HG03460 (cell line): Measurements from ENCODE around the gene SUOX.
A peak's percentile ranks its signal among the peaks of the same experiment; 100 is the strongest.
"Not testable (repeated sequence)": the region's sequence is repeated elsewhere in the genome, so short reads cannot be mapped to it uniquely, and the experiment has no call there.

Experiments
- ATAC-seq: cut with Tn5 transposase; IDR thresholded peaks from one replicate; pipeline ENCODE4 v1.9.1; 2021; ENCODE audit not compliant: unreplicated experiment

The SUOX gene

DNA sequence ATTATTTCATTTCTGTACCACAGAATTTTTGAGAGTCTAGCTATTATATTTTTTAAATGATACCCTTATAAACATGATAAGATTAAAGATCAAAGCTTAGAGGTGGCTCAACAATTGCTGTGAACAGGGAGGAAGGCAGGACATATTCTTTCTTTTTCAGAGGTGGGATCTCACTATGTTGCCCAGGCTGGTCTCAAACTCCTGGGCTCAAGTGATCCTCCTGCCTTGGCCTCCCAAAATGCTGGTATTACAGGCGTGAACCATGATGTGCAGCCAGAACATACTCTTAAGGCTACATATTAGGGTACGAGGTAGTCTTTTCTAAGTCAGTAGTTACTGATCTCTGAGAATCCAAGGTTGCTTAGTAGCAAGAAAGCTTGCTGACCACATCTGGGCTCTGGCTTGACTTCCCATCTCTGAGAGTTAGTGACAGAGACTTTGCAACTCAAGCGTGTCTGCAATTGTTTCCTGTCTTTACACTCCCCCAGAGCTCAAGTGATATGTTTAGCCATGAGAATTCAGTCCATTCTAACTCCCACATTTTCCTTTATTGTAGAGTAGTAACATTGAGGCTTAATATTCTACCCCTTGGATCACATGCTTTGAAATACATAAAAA is 14.6 kb upstream of the SUOX start:
- peak; percentile 95 for ATAC-seq

- no peak for ATAC-seq
Measured at GRCh38 chr12:55983232-55983842, 13.7 kb upstream of the SUOX start.

DNA sequence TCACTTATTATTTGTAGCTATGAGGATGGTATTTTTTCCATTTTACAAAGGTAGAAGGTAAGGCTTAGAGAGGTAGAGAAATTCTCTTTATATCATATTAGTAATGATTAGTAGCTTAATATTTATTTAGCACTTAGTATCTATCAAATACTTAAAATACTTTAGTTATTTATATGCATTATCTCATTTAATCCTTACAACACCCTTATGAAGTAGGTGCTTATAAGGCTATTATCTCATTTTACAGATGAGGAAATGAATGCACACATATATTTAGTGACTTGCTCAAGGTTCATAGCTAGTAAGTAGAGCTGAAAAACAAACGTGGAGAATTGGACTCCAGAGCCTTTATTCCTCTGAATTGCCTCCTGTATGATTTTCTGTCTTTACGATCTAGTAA is 12.2 kb upstream of the SUOX start:
- ATAC-seq, result no peak

DNA sequence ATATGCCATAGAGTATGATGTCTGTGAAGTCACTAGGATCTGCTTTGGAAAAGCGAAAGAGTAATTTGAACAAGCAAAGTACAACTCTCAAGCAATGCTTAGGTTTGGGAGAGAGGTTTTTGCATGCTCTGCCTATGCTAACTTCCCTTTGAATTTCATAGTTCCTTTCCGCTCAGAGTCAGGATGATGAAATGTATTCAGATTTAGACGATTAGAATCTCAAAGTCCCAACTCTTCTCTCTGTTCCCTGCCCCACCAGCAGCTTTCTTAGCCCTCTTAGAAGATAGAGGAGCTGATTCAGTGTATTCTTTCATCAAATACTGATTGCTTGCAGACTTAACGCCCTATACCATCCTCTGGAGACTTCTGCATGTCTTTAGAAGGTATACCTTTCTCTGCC is 11.7 kb upstream of the SUOX start:
- ATAC-seq, result no peak

DNA sequence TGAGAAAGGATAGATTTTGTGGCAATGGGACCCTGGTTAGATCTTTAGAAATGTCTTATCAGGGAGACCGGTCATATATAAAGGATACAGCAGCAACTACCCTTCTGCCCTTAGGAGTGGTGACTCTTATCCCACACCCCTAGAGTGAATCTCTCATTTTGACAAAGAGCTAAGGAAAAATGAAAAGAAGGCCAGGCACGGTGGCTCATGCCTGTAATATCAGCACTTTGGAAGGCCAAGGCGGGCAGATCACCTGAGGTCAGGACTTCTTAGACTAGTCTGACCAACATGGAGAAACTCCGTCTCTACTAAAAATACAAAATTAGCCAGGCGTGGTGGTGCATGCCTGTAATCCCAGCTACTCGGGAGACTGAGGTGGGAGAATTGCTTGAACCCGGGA is 11.1 kb upstream of the SUOX start:
- ATAC-seq, result not testable (repeated sequence)

GRCh38 chr12:55991110-55991509 is 6.0 kb upstream of the SUOX start:
- ATAC-seq, result no peak

- ATAC-seq, result no peak
Measured at GRCh38 chr12:55993230-55993853, 3.7 kb upstream of the SUOX start.

- ATAC-seq, result no peak
Measured at GRCh38 chr12:55995366-55995765, 1.7 kb upstream of the SUOX start.

DNA sequence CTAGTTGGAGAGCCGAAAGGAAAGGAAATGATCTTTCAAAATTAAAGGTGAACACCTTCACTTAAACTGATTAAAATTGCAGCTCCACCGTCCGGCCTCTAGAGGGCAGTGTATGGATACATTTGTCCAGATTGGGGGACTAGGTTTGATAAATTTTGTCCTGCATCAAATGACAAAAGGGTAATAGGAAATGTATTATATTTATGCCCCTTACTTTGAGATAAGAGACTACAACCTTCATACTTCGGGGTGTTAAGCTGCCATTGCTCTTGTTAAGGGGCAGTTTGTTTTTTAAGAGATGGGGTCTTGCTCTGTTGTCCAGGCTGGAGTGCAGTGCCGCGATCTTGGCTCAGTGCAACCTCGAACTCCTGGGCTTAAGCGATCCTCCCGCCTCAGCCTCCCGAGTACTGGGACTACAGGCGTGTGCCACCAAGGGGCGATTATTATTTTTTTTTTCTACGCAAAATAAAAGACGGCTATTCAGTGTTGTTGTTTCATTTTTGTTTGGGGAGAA is 818 bp upstream of the SUOX start:
- no peak for ATAC-seq

DNA sequence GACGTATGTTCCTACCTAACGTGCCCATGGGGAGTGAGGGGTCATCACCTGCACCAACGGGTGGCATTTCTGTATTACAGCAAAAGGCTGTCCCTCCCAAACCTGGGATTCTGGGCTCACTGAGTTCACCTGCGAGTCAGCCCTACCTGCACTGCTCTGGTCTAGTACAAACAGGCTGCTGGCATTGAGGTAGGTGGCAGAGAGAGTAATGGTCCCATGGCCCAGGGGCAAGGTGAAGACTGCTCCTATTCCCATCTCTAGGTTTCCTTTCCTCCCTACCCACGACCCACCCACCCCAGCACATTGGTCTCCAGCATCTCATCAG is 421 bp downstream of the SUOX start:
- ATAC-seq, result no peak

DNA sequence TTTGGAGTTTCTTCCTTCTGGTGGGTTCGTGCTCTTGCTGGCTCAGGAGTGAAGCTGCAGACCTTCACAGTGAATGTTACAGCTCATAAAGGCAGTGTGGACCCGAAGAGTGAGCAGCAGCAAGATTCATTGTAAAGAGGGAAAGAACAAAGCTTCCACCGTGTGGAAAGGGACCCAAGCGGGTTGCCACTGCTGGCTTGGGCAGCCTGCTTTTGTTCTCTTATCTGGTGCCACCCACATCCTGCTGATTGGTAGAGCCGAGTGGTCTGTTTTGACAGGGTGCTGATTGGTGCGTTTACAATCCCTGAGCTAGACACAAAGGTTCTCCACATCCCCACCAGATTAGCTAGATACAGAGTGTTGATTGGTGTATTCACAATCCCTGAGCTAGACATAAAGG is 2.4 kb downstream of the SUOX start:
- not testable (repeated sequence) for ATAC-seq

DNA sequence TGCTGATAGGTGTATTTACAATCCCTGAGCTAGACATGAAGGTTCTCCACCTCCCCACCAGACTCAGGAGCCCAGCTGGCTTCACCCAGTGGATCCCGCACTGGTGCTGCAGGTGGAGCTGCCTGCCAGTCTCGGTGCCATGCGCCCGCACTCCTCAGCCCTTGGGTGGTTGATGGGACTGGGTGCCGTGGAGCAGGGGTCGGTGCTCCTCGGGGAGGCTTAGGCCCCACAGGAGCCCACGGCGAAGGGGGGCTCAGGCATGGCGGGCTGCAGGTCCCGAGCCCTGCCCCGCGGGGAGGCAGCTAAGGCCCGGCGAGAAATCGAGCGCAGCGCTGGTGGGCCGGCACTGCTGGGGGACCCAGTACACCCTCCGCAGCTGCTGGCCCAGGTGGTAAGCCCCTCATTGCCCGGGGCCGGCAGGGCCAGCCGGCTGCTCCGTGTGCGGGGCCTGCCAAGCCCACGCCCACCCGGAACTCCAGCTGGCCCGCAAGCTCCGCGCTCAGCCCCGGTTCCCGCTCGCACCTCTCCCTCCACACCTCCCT is 3.0 kb downstream of the SUOX start:
- ATAC-seq, result not testable (repeated sequence)

DNA sequence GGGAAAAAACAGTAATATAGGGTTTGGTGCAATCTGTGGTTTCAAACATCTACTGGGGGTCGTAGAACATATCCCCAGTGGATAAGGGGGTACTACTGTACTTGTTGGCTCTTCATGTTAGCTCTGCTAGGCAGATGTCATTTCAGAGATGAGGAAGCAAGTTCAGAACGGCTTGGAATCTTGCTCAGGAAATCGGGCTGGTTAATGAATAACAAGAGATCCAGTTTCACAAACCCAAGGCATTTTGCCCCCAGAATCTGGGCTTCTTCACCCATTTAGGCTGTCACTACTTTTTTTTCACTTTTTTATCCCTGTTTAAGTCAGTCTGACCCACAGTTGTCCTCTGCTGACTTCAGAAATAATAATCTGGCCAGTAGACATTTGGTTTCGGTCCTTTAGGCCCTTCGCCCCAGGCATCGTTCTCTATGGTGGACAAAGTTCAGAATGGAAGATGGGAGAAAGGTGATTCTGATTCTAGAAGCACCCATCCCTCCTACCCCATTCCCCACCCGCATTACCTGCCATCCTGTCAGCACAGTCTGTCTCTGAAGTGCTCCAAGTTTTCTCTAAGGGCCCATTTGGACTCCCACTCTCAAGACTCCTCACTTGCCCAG is 4.5 kb downstream of the SUOX start:
- no peak for ATAC-seq

DNA sequence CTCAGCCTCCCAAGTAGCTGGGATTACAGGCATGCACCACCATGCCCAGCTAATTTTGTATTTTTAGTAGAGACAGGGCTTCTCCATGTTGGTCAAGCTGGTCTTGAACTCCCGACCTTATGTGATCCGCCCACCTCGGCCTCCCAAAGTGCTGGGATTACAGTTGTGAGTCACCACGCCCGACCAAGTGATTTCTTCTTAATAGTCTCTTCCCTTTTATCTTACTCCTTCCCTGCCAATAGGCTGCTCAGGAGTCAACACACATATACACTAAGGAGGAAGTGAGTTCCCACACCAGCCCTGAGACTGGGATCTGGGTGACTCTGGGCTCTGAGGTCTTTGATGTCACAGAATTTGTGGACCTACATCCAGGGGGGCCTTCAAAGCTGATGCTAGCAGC is 6.3 kb downstream of the SUOX start:
- not testable (repeated sequence) for ATAC-seq

DNA sequence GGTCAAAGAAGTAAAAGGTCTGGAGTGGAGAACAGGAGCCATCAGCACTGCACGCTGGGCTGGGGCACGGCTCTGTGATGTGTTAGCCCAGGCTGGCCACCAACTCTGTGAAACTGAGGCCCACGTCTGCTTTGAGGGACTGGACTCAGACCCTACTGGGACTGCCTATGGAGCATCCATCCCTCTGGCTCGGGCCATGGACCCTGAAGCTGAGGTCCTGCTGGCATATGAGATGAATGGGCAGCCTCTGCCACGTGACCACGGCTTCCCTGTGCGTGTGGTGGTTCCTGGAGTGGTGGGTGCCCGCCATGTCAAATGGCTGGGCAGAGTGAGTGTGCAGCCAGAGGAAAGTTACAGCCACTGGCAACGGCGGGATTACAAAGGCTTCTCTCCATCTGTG is 7.1 kb downstream of the SUOX start:
- ATAC-seq, result no peak

DNA sequence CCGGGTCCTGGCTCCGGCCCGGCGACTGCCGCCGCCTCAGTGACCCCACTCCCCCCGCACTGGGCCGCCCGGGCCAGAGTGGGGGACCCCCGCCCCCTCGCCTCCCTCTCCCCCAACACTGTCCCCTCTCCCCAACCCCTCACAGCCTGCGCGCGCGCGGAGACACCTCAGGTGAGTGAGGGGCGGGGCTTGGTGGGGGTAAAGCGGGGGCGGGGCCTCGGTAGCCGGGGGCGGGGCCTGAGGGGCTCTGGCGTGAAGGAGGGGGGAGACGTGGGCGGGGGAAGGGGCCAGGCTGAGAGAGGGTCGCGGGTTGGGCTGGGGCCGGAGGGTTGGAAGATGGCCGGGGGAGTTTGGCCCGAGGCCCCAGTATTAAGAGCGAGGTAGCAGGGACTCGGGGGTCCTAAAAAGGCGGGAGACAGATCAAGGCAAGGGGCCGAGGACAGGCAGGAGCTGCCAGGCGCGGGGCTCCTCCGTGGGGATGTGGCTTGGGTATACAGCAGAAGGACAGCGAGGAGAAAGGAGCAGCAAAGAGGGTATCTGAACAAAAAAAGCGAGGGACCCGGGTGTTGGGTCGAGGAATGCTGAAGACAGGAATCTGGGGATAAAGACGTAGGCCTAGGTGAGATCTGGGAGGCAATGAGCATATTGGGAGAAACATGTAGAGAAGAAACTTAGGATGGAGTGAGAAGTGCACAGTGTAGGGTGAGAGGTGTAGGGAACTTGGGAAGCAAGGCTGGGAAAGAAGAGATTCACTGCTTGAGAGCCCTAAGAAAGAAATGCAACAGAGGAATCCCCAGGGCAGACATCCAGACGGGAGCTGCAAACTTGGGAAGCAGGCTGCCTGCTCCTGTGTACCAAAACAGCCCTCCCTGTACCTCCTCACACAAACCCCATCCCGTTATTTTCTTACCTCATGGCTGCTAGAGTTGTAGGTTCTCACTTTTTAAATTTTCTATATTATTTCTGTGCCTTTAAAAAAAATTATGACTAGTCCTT is 10.8 kb downstream of the SUOX start:
- ATAC-seq, result peak; percentile 60

- ATAC-seq, result no peak
Measured at GRCh38 chr12:56010111-56010570, 13.1 kb downstream of the SUOX start.

DNA sequence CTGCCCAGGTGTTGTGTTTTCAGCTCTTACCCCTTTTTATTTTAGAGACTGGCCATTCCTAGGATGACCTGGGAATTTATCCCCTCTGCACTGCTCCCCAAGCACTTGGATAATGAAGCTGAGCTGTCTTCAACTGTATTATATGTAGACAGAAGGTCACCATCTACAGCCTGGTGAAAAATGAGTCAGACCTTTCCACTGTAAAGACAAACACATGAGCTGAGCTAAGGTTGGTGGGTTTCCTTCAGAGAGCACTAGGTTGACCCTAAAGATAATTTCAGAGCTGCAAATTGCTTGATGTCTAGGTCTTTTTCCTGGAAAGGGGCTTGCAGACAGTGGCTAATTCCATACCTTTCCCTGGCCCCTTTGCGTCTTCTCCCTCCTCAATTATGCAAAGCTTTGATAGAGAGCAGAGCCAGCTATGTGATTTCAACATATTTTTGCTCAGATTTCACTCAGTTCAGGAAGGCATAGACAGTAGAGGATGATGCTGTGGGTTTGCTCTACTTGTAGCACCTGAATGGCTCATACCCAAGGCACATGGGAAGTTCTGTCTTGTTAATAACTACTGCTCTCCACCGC is 14.5 kb downstream of the SUOX start:
- ATAC-seq, result no peak

DNA sequence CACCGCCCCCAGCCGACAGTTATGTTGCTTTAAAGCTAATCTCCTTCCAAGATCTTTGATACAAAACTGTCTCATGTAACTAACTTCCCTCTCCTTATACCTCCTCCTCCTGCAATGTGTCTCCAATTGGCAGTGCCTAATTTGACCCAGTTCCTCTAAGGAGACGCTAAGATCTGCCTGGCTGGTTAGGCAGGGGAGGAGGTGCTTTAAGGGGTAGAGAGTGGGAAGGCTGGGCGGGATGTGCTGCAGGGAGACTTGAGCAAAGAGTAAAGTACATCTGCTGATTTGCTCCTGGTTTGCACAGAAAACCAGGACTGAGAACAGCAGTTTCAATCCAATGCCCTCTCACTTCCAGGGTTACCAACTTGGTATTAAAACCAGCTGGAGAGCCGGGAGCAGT is 16.4 kb downstream of the SUOX start:
- no peak for ATAC-seq

DNA sequence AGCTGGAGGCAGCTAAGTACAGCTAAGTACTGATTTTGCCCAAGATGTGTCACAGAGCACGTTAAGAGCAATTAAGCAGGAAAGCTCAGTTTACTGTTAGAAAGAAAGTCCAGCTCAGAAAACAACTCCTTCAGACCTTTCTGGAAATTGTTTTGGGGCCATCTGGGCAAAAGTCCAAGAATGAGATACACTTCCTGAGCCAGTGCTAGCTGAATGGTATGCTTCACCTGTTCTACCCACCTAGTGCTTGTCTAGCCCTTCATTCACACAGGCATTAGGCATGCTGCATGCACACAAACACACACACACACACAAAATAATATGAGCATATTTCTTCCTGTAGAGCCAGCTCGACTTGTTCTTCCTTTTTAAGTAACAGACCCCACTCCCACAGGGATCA is 17.1 kb downstream of the SUOX start:
- ATAC-seq, result no peak
